GM15510 (cell line): Measurements from ENCODE around the gene AIG1.

Source experiments
- POLR2A ChIP-seq: IDR thresholded peaks from 3 replicates; pipeline ENCODE4 v1.6.1; 2011; ENCODE audit warnings: borderline replicate concordance; ENCODE audit not compliant: insufficient read length; ENCODE audit errors: extremely low read depth

The AIG1 gene

DNA sequence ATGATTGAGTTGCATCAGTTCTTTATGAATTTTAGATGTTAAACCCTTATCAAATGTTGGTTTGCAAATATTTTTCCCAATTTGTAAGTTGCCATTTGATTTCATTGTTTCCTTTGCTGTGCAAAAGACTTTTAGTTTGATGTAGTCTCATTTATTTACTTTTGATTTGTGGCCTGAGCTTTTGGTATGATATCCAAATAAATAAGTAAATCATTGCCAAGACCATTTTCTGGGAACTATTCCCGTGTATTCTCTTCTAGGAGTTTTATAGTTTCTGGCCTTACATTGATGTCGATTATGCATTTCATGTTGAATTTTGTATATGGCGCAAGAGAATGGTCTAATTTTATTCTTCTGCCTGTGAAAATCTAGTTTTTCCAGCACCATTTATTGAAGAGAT is 13.4 kb downstream of the AIG1 start:
- TF ChIP-seq POLR2A = no peak

DNA sequence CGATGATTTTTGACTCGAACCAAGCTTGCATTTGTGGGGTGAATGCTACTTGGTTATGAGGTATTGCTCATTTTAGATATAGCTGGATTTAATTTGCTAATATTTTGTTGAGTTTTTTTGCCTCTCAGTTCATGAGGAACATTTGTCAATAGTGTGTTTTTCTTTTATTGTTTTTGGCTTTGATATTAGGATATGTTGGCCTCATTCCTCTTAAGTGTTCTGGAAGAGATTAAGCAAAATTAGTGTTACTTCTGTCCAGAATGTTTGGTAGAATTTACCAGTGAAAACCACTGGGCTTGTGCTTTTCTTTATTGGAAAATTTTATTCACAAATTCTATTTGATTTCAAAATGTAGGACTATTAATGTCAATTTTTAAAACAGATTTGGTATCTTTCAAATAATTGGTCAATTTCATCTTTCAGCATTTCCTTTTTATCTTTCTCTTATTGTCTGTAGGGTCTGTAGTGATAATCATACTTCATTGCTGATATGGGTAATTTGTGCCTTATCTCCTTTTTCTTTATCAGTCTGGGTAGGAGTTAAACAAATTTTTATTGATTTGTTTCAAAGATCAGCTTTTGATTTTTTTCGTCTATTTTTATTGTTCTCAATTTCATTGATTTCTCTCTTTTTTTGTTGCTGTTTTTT is 14.1 kb downstream of the AIG1 start:
- TF ChIP-seq POLR2A = no peak

- TF ChIP-seq POLR2A = no peak
These were observed 18.0 kb downstream of the AIG1 start for GRCh38 chr6:143078468-143079324.

- no peak for TF ChIP-seq POLR2A
These were observed 18.6 kb downstream of the AIG1 start for GRCh38 chr6:143079325-143079640.

DNA sequence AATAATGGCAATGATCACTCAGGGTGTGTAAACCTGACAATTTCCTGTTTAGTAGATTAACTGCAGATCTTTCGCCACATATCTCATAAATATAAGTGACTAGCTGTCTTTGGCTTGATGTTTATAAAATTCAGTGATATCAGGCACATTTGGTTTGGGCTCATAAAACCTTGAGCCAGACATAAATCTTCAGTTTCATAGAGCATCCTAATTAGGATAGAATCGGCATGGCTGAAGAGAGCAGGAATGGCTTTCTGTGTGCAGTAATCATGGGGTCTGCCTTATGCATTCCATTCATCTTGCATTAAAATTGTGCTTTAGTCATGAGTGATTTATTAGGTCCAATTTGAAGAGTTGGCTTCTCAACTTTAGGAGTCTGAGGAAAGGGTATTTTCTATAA is 27.2 kb downstream of the AIG1 start:
- no peak for TF ChIP-seq POLR2A

GRCh38 chr6:143090314-143091044 is 29.8 kb downstream of the AIG1 start:
- no peak for TF ChIP-seq POLR2A

- no peak for TF ChIP-seq POLR2A
These were observed 32.1 kb downstream of the AIG1 start for GRCh38 chr6:143092768-143093167.

DNA sequence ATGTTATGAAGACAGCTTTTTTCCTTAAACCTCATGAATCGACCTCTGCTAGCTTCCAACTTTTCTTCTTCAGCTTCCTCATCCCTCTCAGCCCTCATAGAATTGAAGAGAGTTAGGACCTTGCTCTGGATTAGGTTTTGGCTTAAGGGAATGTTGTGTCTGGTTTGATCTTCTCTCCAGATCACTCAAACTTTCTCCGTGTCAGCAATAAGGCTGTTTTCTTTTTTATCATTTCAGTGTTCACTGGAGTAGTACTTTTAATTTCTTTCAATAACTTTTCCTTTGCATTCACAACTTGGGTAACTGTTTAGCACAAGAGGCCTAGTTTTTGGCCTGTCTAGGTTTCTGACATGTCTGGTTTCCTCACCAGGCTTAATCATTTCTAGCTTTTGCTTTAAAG is 32.6 kb downstream of the AIG1 start:
- no peak for TF ChIP-seq POLR2A

DNA sequence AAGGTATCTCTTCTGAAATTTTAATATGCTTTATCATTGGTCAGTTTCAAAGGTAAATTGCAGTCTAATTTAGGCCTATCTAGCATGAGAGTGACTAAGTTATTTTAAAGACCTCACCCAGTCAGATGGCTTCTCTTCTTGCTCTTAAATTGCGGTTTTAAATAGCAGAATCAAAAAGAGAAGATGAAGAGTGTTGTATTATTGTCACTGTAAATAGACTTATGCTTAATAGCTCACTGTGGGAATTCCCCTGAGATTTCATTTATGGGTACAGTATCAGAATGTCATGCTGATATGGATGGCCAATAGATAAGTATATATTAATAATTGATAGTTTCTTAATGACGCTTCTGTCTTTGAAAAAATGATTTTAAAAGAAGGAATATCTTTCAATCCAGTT is 35.7 kb downstream of the AIG1 start:
- no peak for TF ChIP-seq POLR2A

GRCh38 chr6:143097224-143097795 is 36.6 kb downstream of the AIG1 start:
- TF ChIP-seq POLR2A = no peak

- TF ChIP-seq POLR2A = no peak
These were observed 37.5 kb downstream of the AIG1 start for GRCh38 chr6:143098054-143098671.

DNA sequence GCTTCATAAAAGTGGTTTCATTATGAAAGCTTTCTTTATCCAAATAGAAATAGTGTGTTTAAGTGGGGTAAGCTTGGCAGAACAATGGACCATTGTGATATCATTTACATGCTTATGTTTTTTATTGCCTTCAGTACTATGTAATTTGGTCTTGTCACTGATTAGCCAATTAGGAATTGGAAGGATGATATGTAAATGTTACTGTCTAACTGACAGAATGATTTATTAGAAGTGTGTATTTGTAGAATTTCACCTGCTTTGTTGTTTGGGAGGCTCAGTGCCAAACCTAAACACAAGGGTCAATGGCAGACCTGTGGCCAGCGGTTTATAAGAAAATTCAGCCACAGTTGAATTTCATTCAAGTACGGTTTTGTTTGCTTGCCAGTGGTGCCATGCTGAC is 39.0 kb downstream of the AIG1 start:
- no peak for TF ChIP-seq POLR2A

GRCh38 chr6:143100429-143100828 is 39.7 kb downstream of the AIG1 start:
- no peak for TF ChIP-seq POLR2A

DNA sequence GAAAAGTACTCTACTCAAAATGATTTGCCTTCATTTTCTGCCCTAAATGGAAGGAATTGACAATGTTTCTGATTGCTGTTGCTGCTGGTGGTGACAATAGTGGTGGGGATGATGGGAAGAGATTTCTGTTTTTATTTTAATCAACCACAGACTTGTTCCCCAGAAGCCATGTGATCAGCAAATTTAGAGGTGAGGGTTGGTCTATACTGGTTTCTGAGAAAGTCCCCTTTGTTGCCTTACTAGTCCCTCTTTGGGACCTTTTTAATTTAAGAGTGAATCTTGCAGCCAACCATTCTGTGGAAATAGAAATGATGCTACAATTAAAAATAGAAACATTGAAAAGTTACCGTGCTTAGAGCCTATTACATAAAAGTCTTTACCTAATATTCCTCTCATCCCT is 43.2 kb downstream of the AIG1 start:
- no peak for TF ChIP-seq POLR2A

GRCh38 chr6:143107440-143107839 is 46.8 kb downstream of the AIG1 start:
- no peak for TF ChIP-seq POLR2A
